ENCODE data around the gene SALL4.
"Not testable (repeated sequence)": the region's sequence is repeated elsewhere in the genome, so short reads cannot be mapped to it uniquely, and the experiment has no call there.

Gene SALL4

DNA sequence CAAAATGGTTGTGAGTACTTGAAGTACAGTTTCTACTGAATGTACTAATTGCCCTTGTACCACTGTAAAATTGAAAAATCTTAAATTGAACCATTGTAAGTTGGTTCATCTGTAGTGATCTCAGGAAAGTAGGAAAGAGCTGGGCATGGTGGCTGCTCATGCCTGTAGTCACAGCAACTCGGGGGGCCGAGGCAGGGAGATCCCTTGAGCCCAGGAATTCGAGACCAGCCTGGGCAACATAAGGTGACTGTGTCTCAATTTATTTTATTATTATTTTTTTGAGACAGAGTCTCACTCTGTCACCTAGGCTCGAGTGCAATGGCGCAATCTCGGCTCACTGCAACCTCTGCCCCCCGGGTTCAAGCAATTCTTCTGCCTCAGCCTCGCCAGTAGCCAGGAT lies 14.5 kb upstream of the SALL4 start:
- H4K8ac ChIP-seq (ENCODE audit: low read length); H2BK15ac ChIP-seq (ENCODE audit: low read depth, poor library complexity, severe bottlenecking); H2AK5ac ChIP-seq (ENCODE audit: low read length, severe bottlenecking); H3K27me3 ChIP-seq (ENCODE audit: control insufficient read depth in 1 of 2, insufficient read depth in 1 of 2, low read length in 2 of 2); H2BK120ac ChIP-seq (ENCODE audit: low read depth, low read length); H3K9ac ChIP-seq (ENCODE audit: low read length); H4K91ac ChIP-seq (ENCODE audit: low read length); H3K4ac ChIP-seq (ENCODE audit: low read depth in 1 of 2, low read length in 2 of 2); H3K4me1 ChIP-seq (ENCODE audit: control insufficient read depth, insufficient read depth, low read depth, low read length); H3K4me3 ChIP-seq (ENCODE audit: insufficient read depth in 1 of 2, low read depth in 1 of 2, low read length in 2 of 2); H2BK5ac ChIP-seq (ENCODE audit: low read depth, low read length, poor library complexity, severe bottlenecking); H3K23ac ChIP-seq (ENCODE audit: low read length in 2 of 2); H3K9me3 ChIP-seq (ENCODE audit: control insufficient read depth, low read length); H3K36me3 ChIP-seq (ENCODE audit: control insufficient read depth in 1 of 2, insufficient read depth in 2 of 2, low read depth in 1 of 2, low read length in 2 of 2); H3K18ac ChIP-seq (ENCODE audit: low read depth in 1 of 2, low read length in 2 of 2); H3K14ac ChIP-seq (ENCODE audit: low read length in 2 of 2); H2BK12ac ChIP-seq (ENCODE audit: low read length in 2 of 2); H3K4me2 ChIP-seq (ENCODE audit: low read length, poor library complexity, severe bottlenecking); DNase-seq; H3K27ac ChIP-seq (ENCODE audit: low read length, poor library complexity, severe bottlenecking); H2AFZ ChIP-seq (ENCODE audit: low read depth, low read length); H3K79me1 ChIP-seq (replicated peaks; ENCODE audit: low read length, poor library complexity, severe bottlenecking): not testable (repeated sequence)
- WGBS, result 92% methylated on average over 6 of the region's 8 CpGs

DNA sequence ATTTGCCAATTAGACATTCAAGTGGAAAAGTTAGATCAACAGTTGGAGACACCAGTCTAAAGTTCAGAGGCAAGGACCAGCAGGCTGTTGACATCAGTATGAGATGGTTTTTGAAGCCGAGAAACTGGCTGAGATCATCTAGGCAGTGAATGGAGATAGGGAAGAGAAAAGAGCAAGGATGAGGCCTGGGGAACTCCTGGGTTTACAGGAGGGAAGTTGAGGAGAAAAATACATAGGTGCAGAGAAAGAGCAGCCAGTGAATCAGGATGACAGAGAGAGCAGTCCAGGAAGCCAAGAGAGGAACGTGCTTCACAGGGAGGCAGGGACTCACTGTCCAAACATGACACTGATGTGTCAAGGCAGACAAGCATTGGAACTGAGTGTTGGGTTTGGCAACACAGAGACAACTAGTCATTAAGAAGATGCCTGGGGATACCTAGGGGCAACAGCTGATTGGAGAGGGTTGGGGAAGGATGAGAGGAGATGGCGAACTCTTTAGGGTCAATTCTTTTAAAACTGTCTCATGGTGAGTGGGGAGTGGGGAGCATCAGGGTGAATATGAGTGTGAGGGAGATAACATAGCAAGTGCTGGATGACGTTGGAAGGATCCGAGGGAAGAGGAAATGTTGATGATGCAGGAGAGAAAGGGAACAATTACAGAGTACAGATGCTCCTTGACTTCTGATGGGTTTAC lies 13.2 kb upstream of the SALL4 start:
- no peak overlapping the region for H3K18ac ChIP-seq (ENCODE audit: low read depth in 1 of 2, low read length in 2 of 2)

DNA sequence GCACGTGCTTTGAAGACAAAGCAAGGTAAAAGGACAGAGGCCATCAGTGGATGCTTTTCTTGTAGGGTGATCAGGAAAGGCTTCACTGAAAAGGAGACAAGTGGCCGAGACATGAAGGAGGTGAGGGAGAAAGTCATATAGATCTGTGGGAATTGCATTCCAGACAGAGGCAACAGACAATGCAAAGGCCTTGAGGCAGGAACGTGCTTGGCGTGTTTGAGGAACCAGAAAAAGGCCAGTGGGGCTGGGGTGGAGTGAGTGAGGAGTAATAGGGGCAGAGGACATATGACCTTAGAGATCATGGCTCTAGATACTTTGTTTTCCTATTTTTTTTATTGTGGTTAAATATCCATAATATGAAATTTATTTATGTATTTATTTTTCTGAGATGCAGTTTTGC lies 10.5 kb upstream of the SALL4 start:
- H3K14ac ChIP-seq (ENCODE audit: low read length in 2 of 2), result no peak overlapping the region
- H3K18ac ChIP-seq (ENCODE audit: low read depth in 1 of 2, low read length in 2 of 2), result no peak overlapping the region
- no peak overlapping the region for H3K4me2 ChIP-seq (ENCODE audit: low read length, poor library complexity, severe bottlenecking)
- H2AK5ac ChIP-seq (ENCODE audit: low read length, severe bottlenecking), result no peak overlapping the region
- H2BK15ac ChIP-seq (ENCODE audit: low read depth, poor library complexity, severe bottlenecking), result no peak overlapping the region
- H3K9ac ChIP-seq (ENCODE audit: low read length), result no peak overlapping the region
- no peak overlapping the region for H2AFZ ChIP-seq (ENCODE audit: low read depth, low read length)
- H4K91ac ChIP-seq (ENCODE audit: low read length), result no peak overlapping the region
- no peaks in the 10 kb centered on the region for H3K79me1 ChIP-seq (replicated peaks; ENCODE audit: low read length, poor library complexity, severe bottlenecking)
- no peaks in the 10 kb centered on the region for H3K36me3 ChIP-seq (ENCODE audit: control insufficient read depth in 1 of 2, insufficient read depth in 2 of 2, low read depth in 1 of 2, low read length in 2 of 2)
- H3K27ac ChIP-seq (ENCODE audit: low read length, poor library complexity, severe bottlenecking), result no peak overlapping the region
- no peaks in the 10 kb centered on the region for H3K27me3 ChIP-seq (ENCODE audit: control insufficient read depth in 1 of 2, insufficient read depth in 1 of 2, low read length in 2 of 2)
- 93% methylated on average over 4 of the region's 4 CpGs for WGBS
- H2BK5ac ChIP-seq (ENCODE audit: low read depth, low read length, poor library complexity, severe bottlenecking), result no peak overlapping the region
- H3K4me1 ChIP-seq (ENCODE audit: control insufficient read depth, insufficient read depth, low read depth, low read length), result no peaks in the 10 kb centered on the region
- no peak overlapping the region for H2BK120ac ChIP-seq (ENCODE audit: low read depth, low read length)
- no peak overlapping the region for H3K23ac ChIP-seq (ENCODE audit: low read length in 2 of 2)
- no peak overlapping the region for H4K8ac ChIP-seq (ENCODE audit: low read length)
- H3K4ac ChIP-seq (ENCODE audit: low read depth in 1 of 2, low read length in 2 of 2), result no peak overlapping the region
- DNase-seq, result no peak
- no peak overlapping the region for H2BK12ac ChIP-seq (ENCODE audit: low read length in 2 of 2)
- H3K9me3 ChIP-seq (ENCODE audit: control insufficient read depth, low read length), result no peaks in the 10 kb centered on the region
- no peak overlapping the region for H3K4me3 ChIP-seq (ENCODE audit: insufficient read depth in 1 of 2, low read depth in 1 of 2, low read length in 2 of 2)

More for the DNA sequence above, 13.2 kb upstream of the SALL4 start:
- Histone ChIP-seq H2BK12ac (ENCODE audit: low read length in 2 of 2) (no peak overlapping the region), H2BK15ac (ENCODE audit: low read depth, poor library complexity, severe bottlenecking) (no peak overlapping the region), H2AK5ac (ENCODE audit: low read length, severe bottlenecking) (no peak overlapping the region), H3K9ac (ENCODE audit: low read length) (no peak overlapping the region), H3K79me1 (replicated peaks; ENCODE audit: low read length, poor library complexity, severe bottlenecking) (no peaks in the 10 kb centered on the region), H3K9me3 (ENCODE audit: control insufficient read depth, low read length) (no peaks in the 10 kb centered on the region), H2AFZ (ENCODE audit: low read depth, low read length) (no peak overlapping the region), H3K36me3 (ENCODE audit: control insufficient read depth in 1 of 2, insufficient read depth in 2 of 2, low read depth in 1 of 2, low read length in 2 of 2) (no peaks in the 10 kb centered on the region), H3K4me3 (ENCODE audit: insufficient read depth in 1 of 2, low read depth in 1 of 2, low read length in 2 of 2) (no peak overlapping the region), H2BK5ac (ENCODE audit: low read depth, low read length, poor library complexity, severe bottlenecking) (no peak overlapping the region), H3K27ac (ENCODE audit: low read length, poor library complexity, severe bottlenecking) (no peak overlapping the region), H4K91ac (ENCODE audit: low read length) (no peak overlapping the region), H3K23ac (ENCODE audit: low read length in 2 of 2) (peak overlapping the region in 1 of 2 experiments; percentile 9), H3K4me2 (ENCODE audit: low read length, poor library complexity, severe bottlenecking) (no peak overlapping the region), H3K4me1 (ENCODE audit: control insufficient read depth, insufficient read depth, low read depth, low read length) (no peaks in the 10 kb centered on the region), H3K14ac (ENCODE audit: low read length in 2 of 2) (peak overlapping the region in 1 of 2 experiments; percentile 83), H3K4ac (ENCODE audit: low read depth in 1 of 2, low read length in 2 of 2) (no peak overlapping the region), H3K27me3 (ENCODE audit: control insufficient read depth in 1 of 2, insufficient read depth in 1 of 2, low read length in 2 of 2) (no peaks in the 10 kb centered on the region), H2BK120ac (ENCODE audit: low read depth, low read length) (no peak overlapping the region), H4K8ac (ENCODE audit: low read length) (no peak overlapping the region)
- no peak for DNase-seq
- WGBS, result 77% methylated on average over 5 of the region's 5 CpGs

DNA sequence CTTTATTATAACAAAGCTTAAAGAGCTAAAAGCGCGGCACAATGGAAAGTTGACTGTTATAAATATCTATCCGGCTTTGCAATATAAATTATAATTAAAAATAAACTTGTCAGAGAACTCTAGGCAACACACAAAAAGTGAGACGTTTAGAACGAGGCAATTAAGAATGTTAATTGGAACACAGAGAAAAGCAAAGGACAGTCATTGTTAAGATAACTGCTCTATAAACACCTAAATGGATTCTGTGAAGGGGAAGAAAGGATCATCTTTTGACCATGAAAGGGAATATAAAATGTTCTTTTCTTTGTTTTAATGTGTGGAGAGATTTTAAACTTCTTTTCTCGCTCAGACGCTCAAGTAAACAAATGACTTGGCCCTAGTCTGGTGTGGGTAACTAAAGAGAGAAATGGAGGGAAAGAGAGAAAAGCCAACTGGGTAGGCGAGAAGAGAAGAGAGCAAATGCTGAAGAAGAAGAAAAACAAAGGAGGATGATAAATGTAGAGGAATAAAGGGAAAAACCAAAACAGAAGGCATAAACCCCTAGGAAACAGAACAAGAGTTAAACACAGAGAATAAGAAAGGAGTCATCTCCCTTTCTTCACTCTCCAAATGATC lies 9.3 kb upstream of the SALL4 start:
- no peaks in the 10 kb centered on the region for H3K79me1 ChIP-seq (replicated peaks; ENCODE audit: low read length, poor library complexity, severe bottlenecking)
- H2BK120ac ChIP-seq (ENCODE audit: low read depth, low read length), result no peak overlapping the region
- no peaks in the 10 kb centered on the region for H3K27me3 ChIP-seq (ENCODE audit: control insufficient read depth in 1 of 2, insufficient read depth in 1 of 2, low read length in 2 of 2)
- no peak overlapping the region for H3K4me3 ChIP-seq (ENCODE audit: insufficient read depth in 1 of 2, low read depth in 1 of 2, low read length in 2 of 2)
- H3K14ac ChIP-seq (ENCODE audit: low read length in 2 of 2), result no peak overlapping the region
- no peaks in the 10 kb centered on the region for H3K9me3 ChIP-seq (ENCODE audit: control insufficient read depth, low read length)
- DNase-seq, result no peak
- H2AK5ac ChIP-seq (ENCODE audit: low read length, severe bottlenecking), result no peak overlapping the region
- no peak overlapping the region for H3K23ac ChIP-seq (ENCODE audit: low read length in 2 of 2)
- no peaks in the 10 kb centered on the region for H3K4me1 ChIP-seq (ENCODE audit: control insufficient read depth, insufficient read depth, low read depth, low read length)
- H3K36me3 ChIP-seq (ENCODE audit: control insufficient read depth in 1 of 2, insufficient read depth in 2 of 2, low read depth in 1 of 2, low read length in 2 of 2), result no peaks in the 10 kb centered on the region
- H3K18ac ChIP-seq (ENCODE audit: low read depth in 1 of 2, low read length in 2 of 2), result no peak overlapping the region
- H2BK12ac ChIP-seq (ENCODE audit: low read length in 2 of 2), result no peak overlapping the region
- no peak overlapping the region for H4K91ac ChIP-seq (ENCODE audit: low read length)
- H2AFZ ChIP-seq (ENCODE audit: low read depth, low read length), result no peak overlapping the region
- H3K27ac ChIP-seq (ENCODE audit: low read length, poor library complexity, severe bottlenecking), result no peak overlapping the region
- H3K4me2 ChIP-seq (ENCODE audit: low read length, poor library complexity, severe bottlenecking), result no peak overlapping the region
- H3K9ac ChIP-seq (ENCODE audit: low read length), result no peak overlapping the region
- no peak overlapping the region for H4K8ac ChIP-seq (ENCODE audit: low read length)
- H2BK15ac ChIP-seq (ENCODE audit: low read depth, poor library complexity, severe bottlenecking), result no peak overlapping the region
- WGBS, result 44% methylated on average over 5 of the region's 8 CpGs
- no peak overlapping the region for H3K4ac ChIP-seq (ENCODE audit: low read depth in 1 of 2, low read length in 2 of 2)
- H2BK5ac ChIP-seq (ENCODE audit: low read depth, low read length, poor library complexity, severe bottlenecking), result no peak overlapping the region

Measured in mesenchymal stem cell (in vitro differentiated cells and primary cell).